NCI-H187 (cell line): ENCODE results near the gene UMODL1.
"Not testable (repeated sequence)": the region's sequence is repeated elsewhere in the genome, so short reads cannot be mapped to it uniquely, and the experiment has no call there.

Source experiments
- DNase-seq, 2 experiments: peaks; one replicate each; lab custom pipeline; 2025; lab: John Stamatoyannopoulos, UW

The UMODL1 gene

GRCh38 chr21:42059141-42059540 lies 12.0 kb upstream of the UMODL1 start:
- no peak for DNase-seq

GRCh38 chr21:42059721-42060120 lies 11.4 kb upstream of the UMODL1 start:
- no peak for DNase-seq

GRCh38 chr21:42060166-42060565 lies 11.0 kb upstream of the UMODL1 start:
- no peak for DNase-seq

GRCh38 chr21:42061195-42061985 lies 9.7 kb upstream of the UMODL1 start:
- no peak for DNase-seq

- DNase-seq = no peak
These were observed 9.2 kb upstream of the UMODL1 start for GRCh38 chr21:42061986-42062235.

- peak; percentile 44 to 66 for DNase-seq
These were observed 8.7 kb upstream of the UMODL1 start for GRCh38 chr21:42062236-42063022.

- no peak for DNase-seq
These were observed 7.9 kb upstream of the UMODL1 start for GRCh38 chr21:42063191-42063570.

- DNase-seq = no peak
These were observed 7.3 kb upstream of the UMODL1 start for GRCh38 chr21:42063571-42064521.

- no peak for DNase-seq
These were observed 4.6 kb upstream of the UMODL1 start for GRCh38 chr21:42066521-42066920.

GRCh38 chr21:42067531-42068255 lies 3.4 kb upstream of the UMODL1 start:
- no peak for DNase-seq

GRCh38 chr21:42068256-42068545 lies 2.9 kb upstream of the UMODL1 start:
- no peak for DNase-seq

GRCh38 chr21:42068592-42068991 lies 2.5 kb upstream of the UMODL1 start:
- no peak for DNase-seq

GRCh38 chr21:42069327-42069726 lies 1.8 kb upstream of the UMODL1 start:
- DNase-seq = no peak

GRCh38 chr21:42069843-42070242 lies 1.3 kb upstream of the UMODL1 start:
- no peak for DNase-seq

- no peak for DNase-seq
These were observed 2.3 kb downstream of the UMODL1 start for GRCh38 chr21:42073145-42074099.

GRCh38 chr21:42075686-42076471 lies 4.8 kb downstream of the UMODL1 start:
- no peak for DNase-seq

- not testable (repeated sequence) for DNase-seq
These were observed 6.6 kb downstream of the UMODL1 start for GRCh38 chr21:42077685-42078238.

- DNase-seq = not testable (repeated sequence)
These were observed 7.3 kb downstream of the UMODL1 start for GRCh38 chr21:42078247-42079007.
